Activated T-cell treated with anti-CD3 and anti-CD28 coated beads, Interleukin-2, amount 50 U/mL, for 24 hours (primary cell): ENCODE data around the gene EPB41L1.

ENCODE experiments used
- DNase-seq: peaks from one replicate; pipeline ENCODE4 v3.0.0-alpha.2; 2020
- H3K27ac Mint-ChIP-seq: 2 replicates; pipeline ENCODE4 v1.8.0; 2020; ENCODE audit warnings: mild to moderate bottlenecking, mixed read lengths
- H3K27me3 Mint-ChIP-seq: 2 replicates; pipeline ENCODE4 v1.8.0; 2020; ENCODE audit warnings: mixed read lengths
- H3K36me3 Mint-ChIP-seq: 2 replicates; pipeline ENCODE4 v1.8.0; 2020; ENCODE audit warnings: low read depth, mixed read lengths
- H3K4me1 Mint-ChIP-seq: 2 replicates; pipeline ENCODE4 v1.8.0; 2020; ENCODE audit warnings: low read depth, mixed read lengths
- H3K4me3 Mint-ChIP-seq: 2 replicates; pipeline ENCODE4 v1.8.0; 2020; ENCODE audit warnings: mild to moderate bottlenecking, moderate library complexity, mixed read lengths
- H3K9me3 Mint-ChIP-seq: 2 replicates; pipeline ENCODE4 v1.8.0; 2020; ENCODE audit warnings: mixed read lengths

EPB41L1 gene

GRCh38 chr20:36234771-36235320, 80.3 kb downstream of the EPB41L1 start:
- no peak for DNase-seq
- Mint-ChIP-seq H3K4me3 (no peak overlapping the region), H3K27ac (no peak overlapping the region), H3K9me3 (no peaks in the 10 kb centered on the region), H3K4me1 (peaks cover 41% of the 10 kb centered on the region), H3K36me3 (peaks cover 32% of the 10 kb centered on the region), H3K27me3 (no peaks in the 10 kb centered on the region)

- Mint-ChIP-seq H3K9me3 (no peaks in the 10 kb centered on the region), H3K4me3 (peak within 1 kb of the TSS; percentile 91), H3K27ac (peak within 1 kb of the TSS; percentile 93), H3K36me3 (peaks cover 45% of the 10 kb centered on the region), H3K27me3 (no peaks in the 10 kb centered on the region), H3K4me1 (peaks cover 43% of the 10 kb centered on the region)
- DNase-seq: peak; percentile 89
Measured at GRCh38 chr20:36235892-36236785, 81.6 kb downstream of the EPB41L1 start, which contains the start of gene AAR2. TSS of gene AAR2 (plus strand) at chr20:36236478. CDS start at chr20:36239869, 3,391 bp downstream.

- Mint-ChIP-seq H3K9me3 (no peaks in the 10 kb centered on the region), H3K27ac (peak overlapping the region; percentile 93), H3K4me3 (peak overlapping the region; percentile 91), H3K27me3 (no peaks in the 10 kb centered on the region), H3K4me1 (peaks cover 46% of the 10 kb centered on the region), H3K36me3 (peaks cover 51% of the 10 kb centered on the region)
- no peak for DNase-seq
Measured at GRCh38 chr20:36236786-36237121, 82.2 kb downstream of the EPB41L1 start.

- peaks cover 46% of the 10 kb centered on the region for H3K4me1 Mint-ChIP-seq
- peaks cover 55% of the 10 kb centered on the region for H3K36me3 Mint-ChIP-seq
- no peaks in the 10 kb centered on the region for H3K9me3 Mint-ChIP-seq
- H3K4me3 Mint-ChIP-seq: peak overlapping the region; percentile 91
- DNase-seq: no peak
- H3K27me3 Mint-ChIP-seq: no peaks in the 10 kb centered on the region
- H3K27ac Mint-ChIP-seq: peak overlapping the region; percentile 93
Measured at GRCh38 chr20:36237477-36237876, 82.9 kb downstream of the EPB41L1 start.

- H3K4me3 Mint-ChIP-seq: peak overlapping the region; percentile 66
- no peaks in the 10 kb centered on the region for H3K9me3 Mint-ChIP-seq
- no peak for DNase-seq
- no peaks in the 10 kb centered on the region for H3K27me3 Mint-ChIP-seq
- H3K27ac Mint-ChIP-seq: peak overlapping the region; percentile 40
- peaks cover 62% of the 10 kb centered on the region for H3K36me3 Mint-ChIP-seq
- H3K4me1 Mint-ChIP-seq: peaks cover 46% of the 10 kb centered on the region
Measured at GRCh38 chr20:36238153-36238552, 83.6 kb downstream of the EPB41L1 start.

- Mint-ChIP-seq H3K27ac (peak overlapping the region; percentile 80), H3K4me3 (peak overlapping the region; percentile 42), H3K27me3 (no peaks in the 10 kb centered on the region), H3K4me1 (peaks cover 51% of the 10 kb centered on the region), H3K36me3 (peaks cover 68% of the 10 kb centered on the region), H3K9me3 (no peaks in the 10 kb centered on the region)
- DNase-seq: no peak
Measured at GRCh38 chr20:36238760-36239159, 84.2 kb downstream of the EPB41L1 start.

- Mint-ChIP-seq H3K4me3 (no peak overlapping the region), H3K27ac (no peak overlapping the region), H3K9me3 (no peaks in the 10 kb centered on the region), H3K36me3 (peaks cover 81% of the 10 kb centered on the region), H3K4me1 (peaks cover 58% of the 10 kb centered on the region), H3K27me3 (no peaks in the 10 kb centered on the region)
- no peak for DNase-seq
Measured at GRCh38 chr20:36240076-36240475, 85.5 kb downstream of the EPB41L1 start.

- no peak for DNase-seq
- Mint-ChIP-seq H3K27me3 (no peaks in the 10 kb centered on the region), H3K4me1 (peaks cover 54% of the 10 kb centered on the region), H3K27ac (no peak overlapping the region), H3K36me3 (peaks cover 93% of the 10 kb centered on the region), H3K4me3 (no peak overlapping the region), H3K9me3 (no peaks in the 10 kb centered on the region)
Measured at GRCh38 chr20:36241678-36242077, 87.1 kb downstream of the EPB41L1 start.

GRCh38 chr20:36243726-36244125, 89.2 kb downstream of the EPB41L1 start:
- Mint-ChIP-seq H3K27ac (peak overlapping the region; percentile 38), H3K9me3 (no peaks in the 10 kb centered on the region), H3K4me3 (no peak overlapping the region), H3K4me1 (peaks cover 47% of the 10 kb centered on the region), H3K27me3 (no peaks in the 10 kb centered on the region), H3K36me3 (peaks cover 95% of the 10 kb centered on the region)
- no peak for DNase-seq

- Mint-ChIP-seq H3K27ac (no peak overlapping the region), H3K4me1 (peaks cover 39% of the 10 kb centered on the region), H3K27me3 (no peaks in the 10 kb centered on the region), H3K9me3 (no peaks in the 10 kb centered on the region), H3K4me3 (no peak overlapping the region), H3K36me3 (peaks cover 88% of the 10 kb centered on the region)
- DNase-seq: no peak
Measured at GRCh38 chr20:36246401-36246800, 91.9 kb downstream of the EPB41L1 start.

- peaks cover 39% of the 10 kb centered on the region for H3K4me1 Mint-ChIP-seq
- DNase-seq: no peak
- H3K27me3 Mint-ChIP-seq: no peaks in the 10 kb centered on the region
- no peak overlapping the region for H3K4me3 Mint-ChIP-seq
- no peak overlapping the region for H3K27ac Mint-ChIP-seq
- H3K9me3 Mint-ChIP-seq: no peaks in the 10 kb centered on the region
- H3K36me3 Mint-ChIP-seq: peaks cover 89% of the 10 kb centered on the region
Measured at GRCh38 chr20:36248836-36249235, 94.3 kb downstream of the EPB41L1 start.

GRCh38 chr20:36249450-36249849, 94.9 kb downstream of the EPB41L1 start:
- no peak for DNase-seq
- no peaks in the 10 kb centered on the region for H3K27me3 Mint-ChIP-seq
- no peaks in the 10 kb centered on the region for H3K9me3 Mint-ChIP-seq
- H3K4me3 Mint-ChIP-seq: no peak overlapping the region
- peaks cover 37% of the 10 kb centered on the region for H3K4me1 Mint-ChIP-seq
- H3K36me3 Mint-ChIP-seq: peaks cover 89% of the 10 kb centered on the region
- peak overlapping the region; percentile 35 for H3K27ac Mint-ChIP-seq

- H3K27ac Mint-ChIP-seq: no peak overlapping the region
- no peaks in the 10 kb centered on the region for H3K27me3 Mint-ChIP-seq
- no peak for DNase-seq
- no peaks in the 10 kb centered on the region for H3K9me3 Mint-ChIP-seq
- H3K4me3 Mint-ChIP-seq: no peak overlapping the region
- peaks cover 89% of the 10 kb centered on the region for H3K36me3 Mint-ChIP-seq
- peaks cover 30% of the 10 kb centered on the region for H3K4me1 Mint-ChIP-seq
Measured at GRCh38 chr20:36251426-36251825, 96.9 kb downstream of the EPB41L1 start.

GRCh38 chr20:36252511-36252910, 98.0 kb downstream of the EPB41L1 start:
- Mint-ChIP-seq H3K4me1 (peaks cover 28% of the 10 kb centered on the region), H3K27ac (peak overlapping the region; percentile 6), H3K27me3 (no peaks in the 10 kb centered on the region), H3K36me3 (peaks cover 89% of the 10 kb centered on the region), H3K9me3 (no peaks in the 10 kb centered on the region), H3K4me3 (no peak overlapping the region)
- DNase-seq: no peak

GRCh38 chr20:36253036-36253435, 98.5 kb downstream of the EPB41L1 start:
- no peak overlapping the region for H3K4me3 Mint-ChIP-seq
- no peaks in the 10 kb centered on the region for H3K9me3 Mint-ChIP-seq
- no peak overlapping the region for H3K27ac Mint-ChIP-seq
- no peaks in the 10 kb centered on the region for H3K27me3 Mint-ChIP-seq
- H3K36me3 Mint-ChIP-seq: peaks cover 85% of the 10 kb centered on the region
- no peak for DNase-seq
- peaks cover 25% of the 10 kb centered on the region for H3K4me1 Mint-ChIP-seq
